ENCODE results near the gene ACIN1.

DNA sequence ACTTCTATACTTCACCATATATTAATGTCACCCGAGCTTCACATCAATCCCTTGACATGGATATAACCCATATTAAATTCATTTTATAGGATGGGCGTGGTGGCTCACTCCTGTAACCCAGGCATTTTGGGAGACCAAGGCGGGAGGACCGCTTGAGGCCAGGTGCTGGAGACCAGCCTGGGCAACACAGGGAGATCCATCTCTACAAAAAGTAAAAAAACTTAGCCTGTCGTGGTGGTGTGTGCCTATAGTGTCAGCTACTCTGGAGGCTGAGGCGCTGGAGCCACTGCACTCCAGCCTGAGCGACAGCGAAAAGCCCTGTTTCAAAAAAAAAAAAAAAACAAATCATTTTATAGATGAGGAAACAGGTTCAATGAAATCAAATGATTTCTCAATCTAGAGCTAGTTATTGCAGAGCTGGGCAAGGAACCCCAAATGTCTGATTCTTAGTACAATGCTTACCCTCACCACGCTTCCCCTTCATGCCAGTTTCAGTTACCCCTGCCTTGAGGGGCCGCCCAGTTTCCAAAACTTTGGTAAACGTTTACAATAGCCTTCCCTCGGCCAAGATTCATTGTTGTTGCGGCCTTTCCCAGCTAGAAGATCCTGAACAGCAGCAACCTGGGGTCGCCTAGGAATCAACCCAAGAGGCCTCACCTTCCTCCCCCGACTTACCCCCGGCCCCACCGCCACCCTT lies 61.0 kb downstream of the ACIN1 start:
- TF ChIP-seq, protein P1, sequence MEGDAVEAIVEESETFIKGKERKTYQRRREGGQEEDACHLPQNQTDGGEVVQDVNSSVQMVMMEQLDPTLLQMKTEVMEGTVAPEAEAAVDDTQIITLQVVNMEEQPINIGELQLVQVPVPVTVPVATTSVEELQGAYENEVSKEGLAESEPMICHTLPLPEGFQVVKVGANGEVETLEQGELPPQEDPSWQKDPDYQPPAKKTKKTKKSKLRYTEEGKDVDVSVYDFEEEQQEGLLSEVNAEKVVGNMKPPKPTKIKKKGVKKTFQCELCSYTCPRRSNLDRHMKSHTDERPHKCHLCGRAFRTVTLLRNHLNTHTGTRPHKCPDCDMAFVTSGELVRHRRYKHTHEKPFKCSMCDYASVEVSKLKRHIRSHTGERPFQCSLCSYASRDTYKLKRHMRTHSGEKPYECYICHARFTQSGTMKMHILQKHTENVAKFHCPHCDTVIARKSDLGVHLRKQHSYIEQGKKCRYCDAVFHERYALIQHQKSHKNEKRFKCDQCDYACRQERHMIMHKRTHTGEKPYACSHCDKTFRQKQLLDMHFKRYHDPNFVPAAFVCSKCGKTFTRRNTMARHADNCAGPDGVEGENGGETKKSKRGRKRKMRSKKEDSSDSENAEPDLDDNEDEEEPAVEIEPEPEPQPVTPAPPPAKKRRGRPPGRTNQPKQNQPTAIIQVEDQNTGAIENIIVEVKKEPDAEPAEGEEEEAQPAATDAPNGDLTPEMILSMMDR (IDR thresholded peaks at IDR 0.05 in 8 of 11, conservative IDR thresholded peaks at IDR 0.05 in 3 of 11): no peak
- TF ChIP-seq POLR2A (IDR thresholded peaks at IDR 0.05): no peak
- no peak for TF ChIP-seq POLR2AphosphoS5 (IDR thresholded peaks at IDR 0.05)

Data from spleen (tissue), 7 donors.